Suprapubic skin (tissue), 4 donors: ENCODE data around the gene FBN1. TPM values are rescaled to one million over a fixed set of nuclear protein-coding genes. Genes with fewer than 3 reads are reported as not detected.

Experiments
- DNase-seq, 2 donors: peaks; one replicate each; pipeline ENCODE4 v3.0.0-alpha.2; 2019; ENCODE audit warnings: low spot score in 2 of 2
- H3K27ac ChIP-seq: fragments of 200-600 bp; sonication (generic); one replicate; pipeline ENCODE4 v1.5.1; 2019
- H3K27me3 ChIP-seq: fragments of 200-600 bp; sonication (generic); one replicate; pipeline ENCODE4 v1.5.1; 2019
- H3K36me3 ChIP-seq: fragments of 200-600 bp; sonication (generic); one replicate; pipeline ENCODE4 v1.5.1; 2019
- H3K4me1 ChIP-seq: fragments of 200-600 bp; sonication (generic); one replicate; pipeline ENCODE4 v1.5.1; 2019
- H3K4me3 ChIP-seq: fragments of 200-600 bp; sonication (generic); one replicate; pipeline ENCODE4 v1.5.1; 2019; ENCODE audit warnings: mild to moderate bottlenecking
- H3K9me3 ChIP-seq: fragments of 200-600 bp; sonication (generic); one replicate; pipeline ENCODE4 v1.5.1; 2019
- CTCF ChIP-seq, 2 donors: fragments of 200-600 bp in 1 of 2; fragments of 450-650 bp in 1 of 2; sonication (generic) in 1 of 2; IDR thresholded peaks; one replicate each; pipeline ENCODE4 v1.5.1; 2016 to 2019; ENCODE audit warnings: antibody characterized with exemption in 2 of 2, mild to moderate bottlenecking in 1 of 2, moderate library complexity in 1 of 2
- EP300 ChIP-seq: sonication (generic); formaldehyde crosslinking; IDR thresholded peaks from one replicate; pipeline ENCODE4 v1.6.1; 2017; ENCODE audit warnings: antibody characterized with exemption
- POLR2A ChIP-seq, 2 donors: fragments of 450-650 bp; IDR thresholded peaks; one replicate each; pipeline ENCODE4 v1.6.1; 2017; ENCODE audit warnings: antibody characterized with exemption in 2 of 2, mild to moderate bottlenecking in 2 of 2, moderate library complexity in 2 of 2
- POLR2AphosphoS5 ChIP-seq, 3 donors: sonication (generic); formaldehyde crosslinking; IDR thresholded peaks; one replicate each; pipeline ENCODE4 v1.6.1; 2017; ENCODE audit warnings: antibody characterized with exemption in 3 of 3
- WGBS: methylation state at CpG from one replicate; pipeline ENCODE4 v1.1.5; 2018; 5-methylcytosine and 5-hydroxymethylcytosine counted together
- total RNA-seq, 4 donors: library from RNA; depleted of rRNA; stranded (reverse); fragments of >200 nt; gene quantifications; one replicate each; pipeline ENCODE4 v1.1.0, GENCODE V29; 2016

FBN1 gene
- total RNA-seq, 4 donors from 2014 or later: 12.6 to 24.6 (median 21.0) TPM

GRCh38 chr15:48614051-48614450, 31.5 kb downstream of the FBN1 start:
- TF ChIP-seq POLR2A (IDR thresholded peaks at IDR 0.05) (no peak), POLR2AphosphoS5 (IDR thresholded peaks at IDR 0.05) (no peak), CTCF (IDR thresholded peaks at IDR 0.05) (no peak), EP300 (no peak)
- Histone ChIP-seq H3K27ac (no peak overlapping the region), H3K4me1 (no peaks in the 10 kb centered on the region), H3K27me3 (no peaks in the 10 kb centered on the region), H3K4me3 (no peak overlapping the region), H3K9me3 (no peaks in the 10 kb centered on the region), H3K36me3 (peaks cover 6% of the 10 kb centered on the region)
- no peak for DNase-seq
- WGBS: 88% methylated on average over 3 of the region's 3 CpGs

GRCh38 chr15:48609486-48609885, 36.0 kb downstream of the FBN1 start:
- 65% methylated on average over 3 of the region's 3 CpGs for WGBS
- Histone ChIP-seq H3K4me3 (no peak overlapping the region), H3K9me3 (no peaks in the 10 kb centered on the region), H3K4me1 (peaks cover 4% of the 10 kb centered on the region), H3K27me3 (no peaks in the 10 kb centered on the region), H3K36me3 (peaks cover 13% of the 10 kb centered on the region), H3K27ac (no peak overlapping the region)
- TF ChIP-seq POLR2AphosphoS5 (IDR thresholded peaks at IDR 0.05): no peak
- TF ChIP-seq POLR2A (IDR thresholded peaks at IDR 0.05): no peak
- no peak for TF ChIP-seq CTCF (IDR thresholded peaks at IDR 0.05)
- no peak for TF ChIP-seq EP300
- no peak for DNase-seq

- TF ChIP-seq POLR2AphosphoS5 (IDR thresholded peaks at IDR 0.05): no peak
- TF ChIP-seq CTCF (IDR thresholded peaks at IDR 0.05): no peak
- TF ChIP-seq POLR2A (IDR thresholded peaks at IDR 0.05): no peak
- H3K36me3 ChIP-seq: peaks cover 13% of the 10 kb centered on the region
- no peaks in the 10 kb centered on the region for H3K9me3 ChIP-seq
- no peak overlapping the region for H3K27ac ChIP-seq
- H3K4me1 ChIP-seq: peaks cover 4% of the 10 kb centered on the region
- H3K4me3 ChIP-seq: no peak overlapping the region
- H3K27me3 ChIP-seq: no peaks in the 10 kb centered on the region
- DNase-seq: no peak
- 82% methylated on average over 3 of the region's 3 CpGs for WGBS
Observed at GRCh38 chr15:48607846-48608245, 37.7 kb downstream of the FBN1 start.

GRCh38 chr15:48604567-48604966, 40.9 kb downstream of the FBN1 start:
- no peaks in the 10 kb centered on the region for H3K9me3 ChIP-seq
- H3K27me3 ChIP-seq: no peaks in the 10 kb centered on the region
- DNase-seq: no peak
- peaks cover 11% of the 10 kb centered on the region for H3K36me3 ChIP-seq
- TF ChIP-seq POLR2A (IDR thresholded peaks at IDR 0.05) (no peak), POLR2AphosphoS5 (IDR thresholded peaks at IDR 0.05) (no peak), CTCF (IDR thresholded peaks at IDR 0.05) (no peak), EP300 (no peak)
- no peak overlapping the region for H3K4me3 ChIP-seq
- peaks cover 4% of the 10 kb centered on the region for H3K4me1 ChIP-seq
- H3K27ac ChIP-seq: no peak overlapping the region

GRCh38 chr15:48603922-48604321, 41.6 kb downstream of the FBN1 start:
- H3K27ac ChIP-seq: no peak overlapping the region
- 42% methylated on average over 3 of the region's 3 CpGs for WGBS
- H3K4me3 ChIP-seq: no peak overlapping the region

More at GRCh38 chr15:48603922-48604321, 41.6 kb downstream of the FBN1 start:
- no peak for TF ChIP-seq POLR2A (IDR thresholded peaks at IDR 0.05)
- TF ChIP-seq CTCF (IDR thresholded peaks at IDR 0.05): no peak
- no peak for TF ChIP-seq EP300
- no peak for TF ChIP-seq POLR2AphosphoS5 (IDR thresholded peaks at IDR 0.05)
- H3K36me3 ChIP-seq: peaks cover 5% of the 10 kb centered on the region
- DNase-seq: no peak
- no peaks in the 10 kb centered on the region for H3K27me3 ChIP-seq
- no peaks in the 10 kb centered on the region for H3K9me3 ChIP-seq
- peaks cover 4% of the 10 kb centered on the region for H3K4me1 ChIP-seq
